GM23338 (cell line): ENCODE measurements around the gene RPA1. TPM values are rescaled to one million over a fixed set of nuclear protein-coding genes. Genes with fewer than 3 reads are reported as not detected.

ENCODE experiments used
- ATAC-seq: fragments of 200-7000 bp; cut with Tn5 transposase; 3 replicates; pipeline ENCODE4 v1.9.1; 2020
- DNase-seq: peaks from one replicate; pipeline ENCODE4 v3.0.0-alpha.2; 2015; ENCODE audit warnings: low spot score
- H2AFZ ChIP-seq: fragments of 200-600 bp; sonication (generic); 2 replicates; pipeline ENCODE4 v1.8.0; 2016; ENCODE audit warnings: antibody characterized with exemption, mild to moderate bottlenecking, moderate library complexity
- H3F3A ChIP-seq: fragments of 200-600 bp; sonication (generic); replicated peaks from 2 replicates; pipeline ENCODE4 v1.8.0; 2017; ENCODE audit warnings: antibody characterized with exemption, mixed run types, low read depth
- H3K27ac ChIP-seq: fragments of 200-600 bp; sonication (generic); 2 replicates; pipeline ENCODE4 v1.6.1; 2016; ENCODE audit warnings: low read depth
- H3K27me3 ChIP-seq: fragments of 200-600 bp; sonication (generic); 2 replicates; pipeline ENCODE4 v1.8.0; 2016; ENCODE audit warnings: mild to moderate bottlenecking, mixed run types, moderate library complexity; ENCODE audit not compliant: insufficient read depth
- H3K36me3 ChIP-seq: fragments of 200-600 bp; sonication (generic); 2 replicates; pipeline ENCODE4 v1.8.0; 2016; ENCODE audit warnings: mild to moderate bottlenecking; ENCODE audit not compliant: insufficient read depth
- H3K4me1 ChIP-seq: fragments of 200-600 bp; sonication (generic); 2 replicates; pipeline ENCODE4 v1.8.0; 2016; ENCODE audit warnings: mild to moderate bottlenecking, moderate library complexity; ENCODE audit not compliant: insufficient read depth
- H3K4me2 ChIP-seq: fragments of 200-600 bp; sonication (generic); 2 replicates; pipeline ENCODE4 v1.7.1; 2017; ENCODE audit warnings: mixed run types
- H3K4me3 ChIP-seq: fragments of 200-600 bp; sonication (generic); 2 replicates; pipeline ENCODE4 v1.6.1; 2016; ENCODE audit warnings: mixed run types
- H3K79me2 ChIP-seq: fragments of 200-600 bp; sonication (generic); replicated peaks from 2 replicates; pipeline ENCODE4 v1.8.0; 2017; ENCODE audit warnings: mild to moderate bottlenecking; ENCODE audit not compliant: insufficient read depth
- H3K9me2 ChIP-seq: fragments of 200-600 bp; sonication (generic); 2 replicates; pipeline ENCODE4 v1.8.0; 2017; ENCODE audit not compliant: insufficient read depth
- H4K20me1 ChIP-seq: fragments of 200-600 bp; sonication (generic); replicated peaks from 2 replicates; pipeline ENCODE4 v1.8.0; 2017; ENCODE audit warnings: mild to moderate bottlenecking; ENCODE audit not compliant: insufficient read depth
- H3K27ac Mint-ChIP-seq: 2 replicates; pipeline ENCODE4 v1.8.0; 2020; ENCODE audit warnings: inconsistent platforms, mild to moderate bottlenecking, moderate library complexity, mixed read lengths
- H3K27me3 Mint-ChIP-seq: 3 replicates; pipeline ENCODE4 v1.8.0; 2022; ENCODE audit warnings: low read depth, mild to moderate bottlenecking, moderate library complexity, mixed read lengths, inconsistent platforms; ENCODE audit not compliant: insufficient read depth, poor library complexity
- H3K36me3 Mint-ChIP-seq: 3 replicates; pipeline ENCODE4 v1.8.0; 2021; ENCODE audit warnings: low read depth, mild to moderate bottlenecking, inconsistent platforms, moderate library complexity, mixed read lengths
- H3K4me1 Mint-ChIP-seq: 3 replicates; pipeline ENCODE4 v1.8.0; 2020; ENCODE audit warnings: mild to moderate bottlenecking, inconsistent platforms, mixed read lengths
- H3K4me3 Mint-ChIP-seq: 3 replicates; pipeline ENCODE4 v1.8.0; 2021; ENCODE audit warnings: moderate library complexity, mild to moderate bottlenecking, inconsistent platforms, mixed read lengths
- H3K9me3 Mint-ChIP-seq: 3 replicates; pipeline ENCODE4 v1.8.0; 2020; ENCODE audit warnings: moderate library complexity, mild to moderate bottlenecking, inconsistent platforms, mixed read lengths
- CTCF ChIP-seq, 2 experiments: fragments of 200-600 bp in 1 of 2; sonication (generic) in 1 of 2; conservative IDR thresholded peaks; 2 replicates each; pipeline versions ENCODE4 v1.5.1 to v1.6.1; 2016 to 2017; ENCODE audit warnings: antibody characterized with exemption in 2 of 2, low read depth in 2 of 2, mild to moderate bottlenecking in 2 of 2, moderate library complexity in 1 of 2
- ETS1 ChIP-seq: IDR thresholded peaks from 2 replicates; pipeline ENCODE4 v1.6.1; 2016; ENCODE audit warnings: antibody characterized with exemption
- EZH2 ChIP-seq: fragments of 200-600 bp; sonication (generic); IDR thresholded peaks from one replicate; pipeline ENCODE4 v1.8.0; 2017; ENCODE audit warnings: antibody characterized with exemption, mild to moderate bottlenecking, low read depth; ENCODE audit not compliant: unreplicated experiment
- EZH2phosphoT487 ChIP-seq: fragments of 200-600 bp; sonication (generic); IDR thresholded peaks from one replicate; pipeline ENCODE4 v1.8.1; 2018; ENCODE audit warnings: antibody characterized with exemption; ENCODE audit not compliant: unreplicated experiment
- JUNB ChIP-seq: IDR thresholded peaks from one replicate; pipeline ENCODE4 v1.6.1; 2016; ENCODE audit warnings: antibody characterized with exemption; ENCODE audit not compliant: unreplicated experiment
- POLR2AphosphoS5 ChIP-seq: IDR thresholded peaks from 2 replicates; pipeline ENCODE4 v1.6.1; 2016; ENCODE audit warnings: antibody characterized with exemption, low read depth
- REST ChIP-seq: IDR thresholded peaks from one replicate; pipeline ENCODE4 v1.6.1; 2018; ENCODE audit warnings: antibody characterized with exemption; ENCODE audit not compliant: unreplicated experiment
- STAT1 ChIP-seq: IDR thresholded peaks from one replicate; pipeline ENCODE4 v1.6.1; 2016; ENCODE audit warnings: antibody characterized with exemption; ENCODE audit not compliant: unreplicated experiment
- ZNF114 ChIP-seq: fragments of 250-450 bp; sonication (Bioruptor Pico); IDR thresholded peaks from 2 replicates; pipeline ENCODE4 v1.5.0; 2020; ENCODE audit warnings: mild to moderate bottlenecking, moderate library complexity
- ZNF331 ChIP-seq: fragments of 250-450 bp; sonication (Bioruptor Pico); IDR thresholded peaks from 2 replicates; pipeline ENCODE4 v1.5.0; 2020; ENCODE audit warnings: low read depth, mild to moderate bottlenecking, moderate library complexity
- ZNF462 ChIP-seq: fragments of 250-450 bp; sonication (Bioruptor Pico); IDR thresholded peaks from 2 replicates; pipeline ENCODE4 v1.5.0; 2020; ENCODE audit warnings: mild to moderate bottlenecking, moderate library complexity
- polyA plus RNA-seq: library from polyadenylated mRNA; unstranded; fragments of >200 nt; fragmentation: Nextera tagmentation; extraction: Ambion mirVana; gene quantifications from 2 replicates; pipeline ENCODE4 v1.2.1, GENCODE V29; 2016
- total RNA-seq: library from RNA; depleted of rRNA; stranded (reverse); fragments of >200 nt; shearing (Covaris generic); gene quantifications from 2 replicates; pipeline ENCODE4 v1.2.3, GENCODE V29; 2014

Gene RPA1
- total and polyA plus RNA-seq, 2 experiments from 2014 or later = 33.7 to 52.1 TPM

GRCh38 chr17:1915889-1916288 is 86.1 kb downstream of the RPA1 start:
- Mint-ChIP-seq H3K4me1 (peaks cover 4% of the 10 kb centered on the region; the same call in 2 of the 3 replicates), H3K27me3 (peaks cover 38% of the 10 kb centered on the region), H3K9me3 (no peaks in the 10 kb centered on the region), H3K27ac (no peak overlapping the region), H3K4me3 (no peak overlapping the region), H3K36me3 (no peaks in the 10 kb centered on the region)
- peaks cover 27% of the 10 kb centered on the region; the same call in 1 of the 2 replicates for H3K27me3 ChIP-seq
- no peak overlapping the region for H3K4me3 ChIP-seq
- no peaks in the 10 kb centered on the region for H3K79me2 ChIP-seq
- 0 out of 2 replicates have a peak, but pooled peaks cover 4% of the 10 kb centered on the region for H4K20me1 ChIP-seq
- H3K27ac ChIP-seq = no peak overlapping the region
- no peaks in the 10 kb centered on the region for H3F3A ChIP-seq
- ATAC-seq = no peak
- no peak for DNase-seq
- H2AFZ ChIP-seq = no peak overlapping the region
- H3K36me3 ChIP-seq = no peaks in the 10 kb centered on the region
- no peaks in the 10 kb centered on the region for H3K4me1 ChIP-seq
- H3K4me2 ChIP-seq = no peak overlapping the region
- TF ChIP-seq POLR2AphosphoS5 (no peak), EZH2 (no peak), ZNF462 (CRISPR knock-in tag) (no peak), ZNF114 (CRISPR knock-in tag) (no peak), CTCF (conservative IDR thresholded peaks at IDR 0.05; ENCODE audit: low read depth in 2 of 2) (no peak), STAT1 (no peak), JUNB (no peak), REST (no peak), EZH2phosphoT487 (no peak), ETS1 (no peak), ZNF331 (no peak)
- no peaks in the 10 kb centered on the region for H3K9me2 ChIP-seq
